Osteocyte (in vitro differentiated cells): ENCODE results near the gene CACNA1S. TPM values are rescaled to one million over a fixed set of nuclear protein-coding genes. Genes with fewer than 3 reads are reported as not detected.

Source experiments
- DNase-seq: peaks from one replicate; pipeline ENCODE4 v3.0.0; 2021; ENCODE audit warnings: mixed read lengths; ENCODE audit not compliant: unreplicated experiment; ENCODE audit errors: extremely low spot score
- H3K27ac Mint-ChIP-seq: one replicate; pipeline ENCODE4 v1.8.0; 2021; ENCODE audit warnings: mild to moderate bottlenecking, mixed read lengths; ENCODE audit not compliant: unreplicated experiment
- H3K27me3 Mint-ChIP-seq: one replicate; pipeline ENCODE4 v1.8.0; 2021; ENCODE audit warnings: mixed read lengths; ENCODE audit not compliant: unreplicated experiment
- H3K36me3 Mint-ChIP-seq: one replicate; pipeline ENCODE4 v1.8.0; 2021; ENCODE audit warnings: mixed read lengths; ENCODE audit not compliant: unreplicated experiment
- H3K4me1 Mint-ChIP-seq: one replicate; pipeline ENCODE4 v1.8.0; 2021; ENCODE audit warnings: mixed read lengths; ENCODE audit not compliant: unreplicated experiment
- H3K4me3 Mint-ChIP-seq: one replicate; pipeline ENCODE4 v1.8.0; 2021; ENCODE audit warnings: mild to moderate bottlenecking, moderate library complexity, mixed read lengths; ENCODE audit not compliant: unreplicated experiment
- H3K9me3 Mint-ChIP-seq: one replicate; pipeline ENCODE4 v1.8.0; 2021; ENCODE audit warnings: mixed read lengths; ENCODE audit not compliant: unreplicated experiment
- CTCF ChIP-seq: fragments of 200-600 bp; sonication (generic); IDR thresholded peaks from 2 replicates; pipeline ENCODE4 v1.5.0; 2021; ENCODE audit warnings: antibody characterized with exemption, mild to moderate bottlenecking, moderate library complexity
- total RNA-seq: library from RNA; stranded (reverse); gene quantifications from 2 replicates; pipeline ENCODE4 v1.2.1, GENCODE V29; 2021

The CACNA1S gene
- total RNA-seq, 1 donor from 2014 or later: not detected

GRCh38 chr1:201053155-201053860 is 58.9 kb downstream of the CACNA1S start:
- Mint-ChIP-seq H3K27ac (no peak overlapping the region), H3K4me3 (no peak overlapping the region), H3K27me3 (peaks cover 33% of the 10 kb centered on the region), H3K36me3 (no peaks in the 10 kb centered on the region), H3K4me1 (peaks cover 34% of the 10 kb centered on the region), H3K9me3 (no peaks in the 10 kb centered on the region)
- TF ChIP-seq CTCF: no peak
- DNase-seq: no peak

GRCh38 chr1:201051399-201051798 is 60.8 kb downstream of the CACNA1S start:
- Mint-ChIP-seq H3K9me3 (no peaks in the 10 kb centered on the region), H3K27me3 (peaks cover 32% of the 10 kb centered on the region), H3K4me1 (peaks cover 22% of the 10 kb centered on the region), H3K4me3 (no peak overlapping the region), H3K36me3 (no peaks in the 10 kb centered on the region), H3K27ac (no peak overlapping the region)
- no peak for TF ChIP-seq CTCF
- no peak for DNase-seq

- H3K9me3 Mint-ChIP-seq: no peaks in the 10 kb centered on the region
- no peak for DNase-seq
These were observed 61.5 kb downstream of the CACNA1S start for GRCh38 chr1:201050515-201051277.

GRCh38 chr1:201049248-201049831 is 62.9 kb downstream of the CACNA1S start:
- no peak for TF ChIP-seq CTCF
- H3K4me3 Mint-ChIP-seq: no peak overlapping the region
- no peaks in the 10 kb centered on the region for H3K9me3 Mint-ChIP-seq
- no peaks in the 10 kb centered on the region for H3K36me3 Mint-ChIP-seq
- H3K27ac Mint-ChIP-seq: no peak overlapping the region
- peaks cover 38% of the 10 kb centered on the region for H3K27me3 Mint-ChIP-seq
- no peak for DNase-seq
- H3K4me1 Mint-ChIP-seq: peaks cover 5% of the 10 kb centered on the region

More at GRCh38 chr1:201050515-201051277, 61.5 kb downstream of the CACNA1S start:
- peaks cover 32% of the 10 kb centered on the region for H3K27me3 Mint-ChIP-seq
- H3K27ac Mint-ChIP-seq: no peak overlapping the region
- no peak overlapping the region for H3K4me3 Mint-ChIP-seq
- no peak for TF ChIP-seq CTCF
- H3K4me1 Mint-ChIP-seq: peaks cover 15% of the 10 kb centered on the region
- no peaks in the 10 kb centered on the region for H3K36me3 Mint-ChIP-seq

GRCh38 chr1:201048521-201048920 is 63.7 kb downstream of the CACNA1S start:
- H3K36me3 Mint-ChIP-seq: no peaks in the 10 kb centered on the region
- no peak for TF ChIP-seq CTCF
- no peaks in the 10 kb centered on the region for H3K4me1 Mint-ChIP-seq
- H3K9me3 Mint-ChIP-seq: no peaks in the 10 kb centered on the region
- no peak overlapping the region for H3K27ac Mint-ChIP-seq
- no peak overlapping the region for H3K4me3 Mint-ChIP-seq
- no peak for DNase-seq
- peaks cover 38% of the 10 kb centered on the region for H3K27me3 Mint-ChIP-seq
